Activated CD4-positive, alpha-beta T cell treated with anti-CD3 and anti-CD28 coated beads for 1 hour (primary cell): ENCODE data around the gene ITSN1.
"Not testable (repeated sequence)": the region's sequence is repeated elsewhere in the genome, so short reads cannot be mapped to it uniquely, and the experiment has no call there.

Source experiments
- DNase-seq: peaks from one replicate; pipeline ENCODE4 v3.0.0-alpha.2; 2020

Gene ITSN1

GRCh38 chr21:33775100-33775828, 133.0 kb downstream of the ITSN1 start:
- DNase-seq: no peak

- no peak for DNase-seq
These were observed 138.3 kb downstream of the ITSN1 start for GRCh38 chr21:33780631-33781030.

- no peak for DNase-seq
These were observed 138.8 kb downstream of the ITSN1 start for GRCh38 chr21:33781121-33781520.

GRCh38 chr21:33783187-33783979, 141.1 kb downstream of the ITSN1 start:
- no peak for DNase-seq

GRCh38 chr21:33787431-33787830, 145.1 kb downstream of the ITSN1 start:
- no peak for DNase-seq

GRCh38 chr21:33788438-33788837, 146.1 kb downstream of the ITSN1 start:
- DNase-seq: not testable (repeated sequence)

GRCh38 chr21:33789697-33790096, 147.4 kb downstream of the ITSN1 start:
- DNase-seq: no peak

GRCh38 chr21:33791073-33791472, 148.8 kb downstream of the ITSN1 start:
- DNase-seq: no peak

- DNase-seq: no peak
These were observed 152.3 kb downstream of the ITSN1 start for GRCh38 chr21:33794596-33794995.

GRCh38 chr21:33797565-33797964, 155.3 kb downstream of the ITSN1 start:
- no peak for DNase-seq

- no peak for DNase-seq
These were observed 157.2 kb downstream of the ITSN1 start for GRCh38 chr21:33799378-33800090.

- no peak for DNase-seq
These were observed 158.6 kb downstream of the ITSN1 start for GRCh38 chr21:33800753-33801423.

- DNase-seq: no peak
These were observed 159.4 kb downstream of the ITSN1 start for GRCh38 chr21:33801424-33802405.

- DNase-seq: no peak
These were observed 160.2 kb downstream of the ITSN1 start for GRCh38 chr21:33802481-33802880.

- no peak for DNase-seq
These were observed 166.5 kb downstream of the ITSN1 start for GRCh38 chr21:33808715-33809367.

GRCh38 chr21:33810766-33811165, 168.5 kb downstream of the ITSN1 start:
- no peak for DNase-seq

GRCh38 chr21:33811167-33812010, 169.1 kb downstream of the ITSN1 start:
- DNase-seq: no peak

- DNase-seq: no peak
These were observed 171.6 kb downstream of the ITSN1 start for GRCh38 chr21:33813832-33814365.

GRCh38 chr21:33815143-33815707, 172.9 kb downstream of the ITSN1 start:
- no peak for DNase-seq

GRCh38 chr21:33816174-33816573, 173.9 kb downstream of the ITSN1 start:
- no peak for DNase-seq
